ENCODE results near the gene RBBP5.

RBBP5 gene

GRCh38 chr1:205074084-205074483, 47.7 kb downstream of the RBBP5 start:
- no peak for DNase-seq (ENCODE audit: low spot score)

- DNase-seq (ENCODE audit: low spot score), result no peak
Measured at GRCh38 chr1:205073511-205073910, 48.3 kb downstream of the RBBP5 start.

GRCh38 chr1:205072881-205073280, 48.9 kb downstream of the RBBP5 start:
- no peak for DNase-seq (ENCODE audit: low spot score)

GRCh38 chr1:205072286-205072685, 49.5 kb downstream of the RBBP5 start:
- no peak for DNase-seq (ENCODE audit: low spot score)

DNA sequence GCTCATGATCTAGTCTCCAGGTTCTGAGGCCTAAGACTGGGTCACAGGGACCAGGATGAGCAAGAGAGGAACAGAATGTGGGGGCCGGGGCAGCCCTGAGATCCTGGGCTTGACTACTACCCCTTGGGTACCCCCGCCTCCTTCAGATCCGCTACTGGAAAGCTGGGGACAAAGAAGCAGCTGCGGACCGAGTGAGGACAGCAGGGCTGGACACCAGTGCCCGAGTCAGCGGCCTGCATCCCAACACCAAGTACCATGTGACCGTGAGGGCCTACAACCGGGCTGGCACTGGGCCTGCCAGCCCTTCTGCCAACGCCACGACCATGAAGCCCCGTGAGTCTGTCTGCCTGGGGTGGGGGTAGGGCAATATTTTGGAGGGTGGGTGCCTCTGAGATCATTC, 50.0 kb downstream of the RBBP5 start:
- DNase-seq (ENCODE audit: low spot score), result no peak

- DNase-seq (ENCODE audit: low spot score), result no peak
Measured at GRCh38 chr1:205071028-205071409, 50.8 kb downstream of the RBBP5 start.

- no peak for DNase-seq (ENCODE audit: low spot score)
Measured at GRCh38 chr1:205069371-205070125, 52.2 kb downstream of the RBBP5 start.

- no peak for DNase-seq (ENCODE audit: low spot score)
Measured at GRCh38 chr1:205068457-205069040, 53.2 kb downstream of the RBBP5 start.

GRCh38 chr1:205068001-205068400, 53.8 kb downstream of the RBBP5 start:
- no peak for DNase-seq (ENCODE audit: low spot score)

GRCh38 chr1:205067031-205067430, 54.7 kb downstream of the RBBP5 start:
- DNase-seq (ENCODE audit: low spot score), result no peak

DNA sequence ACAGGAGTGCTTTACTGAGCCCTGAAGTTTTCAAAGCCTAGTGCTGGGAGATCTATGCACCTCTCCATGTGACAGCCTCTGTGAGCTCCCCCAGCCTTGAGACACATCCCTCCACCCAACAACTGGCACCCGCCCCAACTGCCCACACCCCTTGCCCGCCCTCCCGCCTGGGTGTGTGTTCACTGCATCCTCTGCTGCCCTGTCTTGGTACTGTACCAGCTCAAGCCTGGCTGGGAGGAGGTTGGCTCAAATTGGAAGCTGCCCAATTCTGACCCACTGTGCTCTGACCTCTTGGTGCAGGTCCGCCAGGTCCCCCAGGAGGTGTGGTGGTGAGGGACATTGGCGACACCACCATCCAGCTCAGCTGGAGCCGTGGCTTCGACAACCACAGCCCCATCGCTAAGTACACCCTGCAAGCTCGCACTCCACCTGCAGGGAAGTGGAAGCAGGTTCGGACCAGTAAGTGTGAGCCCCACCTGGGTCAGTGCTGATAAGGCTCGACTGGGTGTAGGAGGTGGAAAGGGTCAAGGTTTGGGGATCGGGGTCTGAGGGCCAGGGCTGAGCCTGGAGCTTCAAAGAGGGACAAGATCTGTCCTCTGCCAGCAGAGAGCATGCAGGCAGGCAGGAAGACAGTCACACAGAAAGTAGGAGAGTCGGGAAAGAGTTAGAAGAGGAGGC, 55.5 kb downstream of the RBBP5 start:
- no peak for DNase-seq (ENCODE audit: low spot score)

- no peak for DNase-seq (ENCODE audit: low spot score)
Measured at GRCh38 chr1:205065666-205066065, 56.1 kb downstream of the RBBP5 start.

DNA sequence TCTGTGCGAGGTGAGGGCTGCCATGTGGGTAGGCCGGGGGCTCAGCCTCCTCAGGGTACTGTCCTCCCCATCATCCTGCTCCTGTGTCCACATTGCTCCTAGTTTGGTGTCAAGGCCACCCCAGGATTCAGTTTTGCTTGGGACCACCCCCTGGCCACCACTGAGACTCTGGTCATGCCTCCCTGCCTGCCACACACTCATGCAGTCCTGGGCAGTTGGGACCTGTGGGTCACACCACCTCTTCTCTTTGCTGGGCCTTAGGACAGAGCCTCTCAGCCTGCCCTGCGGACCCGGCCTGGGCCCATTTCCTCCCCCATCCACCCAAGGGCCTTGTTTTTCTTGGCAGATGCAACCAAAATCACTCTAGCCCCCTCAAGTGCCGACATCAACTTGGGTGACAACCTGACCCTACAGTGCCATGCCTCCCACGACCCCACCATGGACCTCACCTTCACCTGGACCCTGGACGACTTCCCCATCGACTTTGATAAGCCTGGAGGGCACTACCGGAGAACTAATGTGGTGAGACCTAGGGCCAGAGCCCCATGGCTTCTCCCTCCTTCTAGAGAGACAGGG, 56.9 kb downstream of the RBBP5 start:
- no peak for DNase-seq (ENCODE audit: low spot score)

DNA sequence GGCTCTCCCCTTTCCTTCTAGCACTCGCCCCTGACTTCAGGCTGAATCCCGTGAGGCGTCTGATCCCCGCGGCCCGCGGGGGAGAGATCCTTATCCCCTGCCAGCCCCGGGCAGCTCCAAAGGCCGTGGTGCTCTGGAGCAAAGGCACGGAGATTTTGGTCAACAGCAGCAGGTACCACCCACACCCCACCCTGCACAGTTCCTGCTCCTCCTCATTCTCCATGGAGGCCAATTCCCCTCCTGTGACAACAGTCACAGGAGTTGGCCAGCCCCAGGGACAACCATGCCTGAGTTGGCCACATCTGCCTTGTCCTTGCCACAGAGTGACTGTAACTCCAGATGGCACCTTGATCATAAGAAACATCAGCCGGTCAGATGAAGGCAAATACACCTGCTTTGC, 57.5 kb downstream of the RBBP5 start:
- DNase-seq (ENCODE audit: low spot score), result no peak

DNA sequence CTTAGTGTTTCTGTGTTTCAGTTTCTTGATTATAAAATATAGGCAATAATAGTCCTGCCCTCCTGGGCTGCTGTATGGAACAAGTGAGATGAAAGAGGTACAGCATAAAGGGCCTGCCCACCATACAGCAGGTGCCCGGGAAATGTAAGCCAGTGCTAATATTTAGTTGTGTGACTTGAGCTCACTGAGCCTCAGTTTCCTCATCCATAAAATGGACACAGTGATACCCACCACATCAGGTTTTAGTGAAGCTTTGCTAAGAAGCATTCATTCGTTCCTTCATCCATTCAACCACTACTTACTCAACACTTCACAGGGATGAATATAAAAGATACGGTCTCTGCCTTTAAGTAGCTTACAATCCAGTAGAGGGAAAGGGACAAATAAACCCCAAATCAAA, 58.9 kb downstream of the RBBP5 start:
- no peak for DNase-seq (ENCODE audit: low spot score)

DNA sequence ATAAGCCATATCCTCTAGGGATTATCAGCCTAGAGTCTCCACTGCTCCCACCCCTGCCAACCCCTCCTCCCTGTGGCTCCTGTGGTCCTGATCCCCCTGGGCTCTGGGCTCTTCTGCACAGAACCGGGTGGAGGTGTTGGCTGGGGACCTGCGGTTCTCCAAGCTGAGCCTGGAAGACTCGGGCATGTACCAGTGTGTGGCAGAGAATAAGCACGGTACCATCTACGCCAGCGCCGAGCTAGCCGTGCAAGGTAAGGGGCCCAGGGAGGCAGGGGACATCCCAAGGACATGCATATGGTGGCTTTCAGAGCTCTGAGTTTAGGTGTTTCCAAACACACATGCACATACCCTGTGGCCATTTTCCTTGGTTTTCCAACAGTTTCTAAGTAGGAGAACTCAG, 59.5 kb downstream of the RBBP5 start:
- no peak for DNase-seq (ENCODE audit: low spot score)

- peak; percentile 83 for DNase-seq (ENCODE audit: low spot score)
Measured at GRCh38 chr1:205061665-205062069, 60.1 kb downstream of the RBBP5 start.

DNA sequence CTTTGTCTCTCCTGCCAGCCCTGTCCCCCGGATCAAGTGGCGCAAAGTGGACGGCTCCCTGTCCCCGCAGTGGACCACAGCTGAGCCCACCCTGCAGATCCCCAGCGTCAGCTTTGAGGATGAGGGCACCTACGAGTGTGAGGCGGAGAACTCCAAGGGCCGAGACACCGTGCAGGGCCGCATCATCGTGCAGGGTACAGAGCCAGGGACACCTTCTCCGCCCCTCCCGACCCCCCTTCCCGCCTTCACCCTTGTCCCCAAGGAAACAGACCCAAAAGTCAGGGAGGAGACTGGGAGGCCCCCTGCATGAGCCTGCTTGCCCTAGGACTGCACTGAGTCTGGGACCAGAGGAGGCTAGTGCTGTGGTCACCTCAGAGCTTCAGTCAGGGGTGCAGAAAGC, 60.6 kb downstream of the RBBP5 start:
- DNase-seq (ENCODE audit: low spot score), result no peak

DNA sequence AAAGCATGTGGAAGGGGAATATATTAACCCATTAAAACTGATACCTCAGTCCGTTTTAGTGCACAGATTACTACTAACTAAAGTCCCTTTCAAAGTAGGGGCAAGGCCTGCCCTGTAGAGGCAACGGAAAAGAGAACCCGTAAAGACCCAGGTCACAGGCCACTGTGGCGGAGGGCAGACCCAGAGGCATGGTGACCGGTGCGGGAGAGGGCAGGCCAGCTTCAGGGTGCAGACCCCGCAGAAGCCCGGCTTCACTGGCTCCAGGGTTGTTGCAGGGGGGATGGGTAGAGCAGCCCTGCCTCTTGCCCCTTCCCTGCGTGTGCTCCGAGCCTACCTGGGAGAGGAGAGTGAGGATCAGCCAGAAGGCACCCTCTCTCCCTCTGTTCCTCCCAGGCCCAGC, 61.0 kb downstream of the RBBP5 start:
- no peak for DNase-seq (ENCODE audit: low spot score)

- DNase-seq (ENCODE audit: low spot score), result no peak
Measured at GRCh38 chr1:205059660-205060059, 62.1 kb downstream of the RBBP5 start.

DNA sequence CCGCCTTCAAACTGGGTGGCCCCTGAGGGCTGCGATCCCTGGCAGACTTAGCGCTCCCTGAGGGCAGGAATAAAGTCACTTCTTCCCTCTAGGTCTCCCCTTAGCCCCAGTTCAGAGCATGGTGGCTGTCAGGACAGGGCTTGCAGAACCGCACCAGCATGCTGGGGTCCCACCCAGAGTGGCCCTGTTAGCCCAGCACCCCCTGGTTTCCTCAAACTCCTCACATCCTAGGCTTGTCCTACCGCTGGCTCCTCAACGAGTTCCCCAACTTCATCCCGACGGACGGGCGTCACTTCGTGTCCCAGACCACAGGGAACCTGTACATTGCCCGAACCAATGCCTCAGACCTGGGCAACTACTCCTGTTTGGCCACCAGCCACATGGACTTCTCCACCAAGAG, 62.9 kb downstream of the RBBP5 start:
- no peak for DNase-seq (ENCODE audit: low spot score)

GRCh38 chr1:205057808-205058575, 63.8 kb downstream of the RBBP5 start:
- DNase-seq (ENCODE audit: low spot score), result no peak

Data from putamen (tissue), 1 donor.